GM19438 (cell line): ENCODE data around the gene TCEAL8.

Source experiments
- ATAC-seq: cut with Tn5 transposase; IDR thresholded peaks from one replicate; pipeline ENCODE4 v1.9.1; 2021; ENCODE audit warnings: low read depth; ENCODE audit not compliant: unreplicated experiment

Gene TCEAL8

DNA sequence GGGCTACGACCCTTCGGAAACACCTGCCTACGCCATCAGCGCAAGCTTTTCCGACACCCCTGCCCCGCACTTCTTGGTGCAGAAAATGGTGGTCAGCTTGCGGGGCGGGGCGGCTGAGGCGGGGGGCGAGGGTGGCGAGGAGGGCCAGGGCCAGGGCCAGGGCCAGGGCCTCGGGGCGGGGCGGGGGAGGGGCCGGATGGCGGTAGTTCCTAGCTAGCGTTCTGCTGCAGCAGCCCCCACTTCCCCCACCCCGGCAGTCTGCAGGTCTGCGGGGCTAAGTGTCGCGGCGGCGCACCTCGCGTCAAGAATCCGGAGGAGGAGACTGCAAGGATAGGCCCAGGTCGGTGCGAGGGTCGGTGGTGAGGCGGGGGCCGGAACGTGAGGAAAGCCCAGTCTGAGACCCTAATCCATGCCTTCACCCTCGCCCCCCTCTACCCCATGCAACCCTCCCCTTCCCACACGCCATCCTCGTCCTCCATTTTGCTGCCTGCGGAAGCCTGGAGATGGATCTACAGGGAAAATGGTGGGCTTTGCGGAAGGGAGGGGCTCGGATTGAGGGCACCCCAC is 39.4 kb downstream of the TCEAL8 start:
- peak; percentile 17 for ATAC-seq

GRCh38 chrX:103214870-103215424 is 40.0 kb downstream of the TCEAL8 start, which contains the start of gene BEX4:
BEX4 (plus strand) TSS chrX:103215108; CDS start chrX:103216154, 1,046 bp downstream.
- peak; percentile 93 for ATAC-seq

GRCh38 chrX:103212749-103213457 is 42.1 kb downstream of the TCEAL8 start:
- ATAC-seq = no peak

- no peak for ATAC-seq
These were observed 43.8 kb downstream of the TCEAL8 start for GRCh38 chrX:103211012-103211715.

- ATAC-seq = no peak
These were observed 44.9 kb downstream of the TCEAL8 start for GRCh38 chrX:103210056-103210455.
